IMR-90 (cell line): ENCODE data around the gene WNT16. TPM values are rescaled to one million over a fixed set of nuclear protein-coding genes. Genes with fewer than 3 reads are reported as not detected.

Experiments
- ATAC-seq: fragments of 200-7000 bp; cut with Tn5 transposase; 2 replicates; pipeline ENCODE4 v1.9.1; 2020; ENCODE audit warnings: low read depth, mild to moderate bottlenecking, moderate library complexity
- BruUV-seq: library from RNA; stranded (reverse); fragments of 400-500 nt; replicated peaks from 2 replicates; lab custom pipeline; 2021; lab: Mats Ljungman, UMichigan
- CTCF ChIA-PET: fragments of 300-600 bp; formaldehyde crosslinking; extraction: SDS; loops from one replicate; lab custom pipeline; 2021; ENCODE audit warnings: antibody characterized with exemption; lab: Yijun Ruan, JAX
- POLR2A ChIA-PET: fragments of 300-600 bp; sonication (Branson Sonifier 250); formaldehyde crosslinking; loops from one replicate; lab custom pipeline; 2022; ENCODE audit warnings: antibody characterized with exemption; ENCODE audit not compliant: unreplicated experiment; lab: Charles Lee
- DNase-seq: peaks from one replicate; pipeline ENCODE4 v3.0.0; 2013
- H2AFZ ChIP-seq: replicated peaks from 2 replicates; pipeline ENCODE3; 2013; ENCODE audit warnings: low read length, mild to moderate bottlenecking; ENCODE audit not compliant: poor library complexity
- H2AK5ac ChIP-seq: 2 replicates; pipeline ENCODE4 v1.6.1; 2013; ENCODE audit warnings: low read depth, low read length, inconsistent platforms
- H2AK9ac ChIP-seq: replicated peaks from 2 replicates; pipeline ENCODE3; 2013; ENCODE audit warnings: mild to moderate bottlenecking, low read depth, low read length, moderate library complexity; ENCODE audit not compliant: poor library complexity
- H2BK120ac ChIP-seq: 2 replicates; pipeline ENCODE4 v1.6.1; 2013; ENCODE audit warnings: low read depth, low read length, inconsistent platforms
- H2BK15ac ChIP-seq: 3 replicates; pipeline ENCODE4 v1.6.1; 2013; ENCODE audit warnings: low read depth, low read length, inconsistent platforms
- H2BK20ac ChIP-seq: 2 replicates; pipeline ENCODE4 v1.6.1; 2013; ENCODE audit warnings: low read depth, mild to moderate bottlenecking, inconsistent platforms, low read length, moderate library complexity
- H2BK5ac ChIP-seq: 2 replicates; pipeline ENCODE4 v1.6.1; 2013; ENCODE audit warnings: mild to moderate bottlenecking, low read depth, low read length, inconsistent platforms; ENCODE audit not compliant: poor library complexity, severe bottlenecking
- H3K14ac ChIP-seq: replicated peaks from 2 replicates; pipeline ENCODE4 v1.6.1; 2013; ENCODE audit warnings: low read depth, low read length, inconsistent platforms
- H3K18ac ChIP-seq: 2 replicates; pipeline ENCODE4 v1.6.1; 2013; ENCODE audit warnings: low read depth, low read length, control low read depth
- H3K23ac ChIP-seq: 2 replicates; pipeline ENCODE4 v1.6.1; 2013; ENCODE audit warnings: low read depth, low read length, inconsistent platforms
- H3K27ac ChIP-seq: 2 replicates; pipeline ENCODE4 v1.5.1; 2013; ENCODE audit warnings: mild to moderate bottlenecking, control low read depth, low read length; ENCODE audit not compliant: insufficient read depth
- H3K27me3 ChIP-seq: 2 replicates; pipeline ENCODE4 v1.6.1; 2013; ENCODE audit warnings: low read length; ENCODE audit not compliant: control insufficient read depth, insufficient read depth
- H3K36me3 ChIP-seq: 2 replicates; pipeline ENCODE4 v1.6.1; 2013; ENCODE audit warnings: low read length, mixed read lengths; ENCODE audit not compliant: control insufficient read depth, insufficient read depth
- H3K4ac ChIP-seq: 2 replicates; pipeline ENCODE4 v1.6.1; 2013; ENCODE audit warnings: low read depth, low read length, inconsistent platforms
- H3K4me1 ChIP-seq: 2 replicates; pipeline ENCODE4 v1.6.1; 2013; ENCODE audit warnings: low read length, mixed read lengths; ENCODE audit not compliant: control insufficient read depth, insufficient read depth
- H3K4me2 ChIP-seq: 2 replicates; pipeline ENCODE4 v1.6.1; 2013; ENCODE audit warnings: low read depth, mild to moderate bottlenecking, control low read depth, low read length, moderate library complexity
- H3K4me3 ChIP-seq: 2 replicates; pipeline ENCODE4 v1.5.1; 2013; ENCODE audit warnings: low read depth, mild to moderate bottlenecking, control low read depth, low read length, moderate library complexity; ENCODE audit not compliant: insufficient read depth
- H3K56ac ChIP-seq: 2 replicates; pipeline ENCODE4 v1.6.1; 2013; ENCODE audit warnings: low read length, inconsistent platforms; ENCODE audit not compliant: insufficient read depth; ENCODE audit errors: extremely low read depth
- H3K79me1 ChIP-seq, 2 experiments: 2 replicates each; pipeline ENCODE4 v1.6.1; 2013; ENCODE audit warnings: low read length in 2 of 2, inconsistent platforms in 1 of 2, low read depth in 1 of 2
- H3K9ac ChIP-seq: 2 replicates; pipeline ENCODE4 v1.6.1; 2013; ENCODE audit warnings: low read depth, low read length, control low read depth
- H3K9me1 ChIP-seq: 2 replicates; pipeline ENCODE4 v1.6.1; 2013; ENCODE audit warnings: low read length, inconsistent platforms; ENCODE audit not compliant: insufficient read depth
- H3K9me3 ChIP-seq: 2 replicates; pipeline ENCODE4 v1.6.1; 2013; ENCODE audit warnings: low read length; ENCODE audit not compliant: control insufficient read depth, insufficient read depth
- H4K20me1 ChIP-seq: 2 replicates; pipeline ENCODE4 v1.6.1; 2013; ENCODE audit warnings: low read length, inconsistent platforms; ENCODE audit not compliant: insufficient read depth
- H4K5ac ChIP-seq: 2 replicates; pipeline ENCODE4 v1.6.1; 2013; ENCODE audit warnings: mild to moderate bottlenecking, low read depth, low read length, control low read depth
- H4K8ac ChIP-seq, 2 experiments: 2 replicates each; pipeline ENCODE4 v1.6.1; 2013; ENCODE audit warnings: low read depth in 2 of 2, low read length in 2 of 2, control low read depth in 1 of 2, inconsistent platforms in 1 of 2
- H4K91ac ChIP-seq: 2 replicates; pipeline ENCODE4 v1.6.1; 2013; ENCODE audit warnings: low read depth, low read length, inconsistent platforms; ENCODE audit not compliant: insufficient read depth
- BHLHE40 ChIP-seq: fragments of 150-350 bp; IDR thresholded peaks from 2 replicates; pipeline ENCODE4 v1.6.1; 2016; ENCODE audit warnings: mild to moderate bottlenecking, low read depth, low read length
- CEBPB ChIP-seq: IDR thresholded peaks from 2 replicates; pipeline ENCODE4 v1.6.1; 2012; ENCODE audit warnings: low read depth, low read length, improper control_type of control experiment
- CHD1 ChIP-seq: IDR thresholded peaks from 2 replicates; pipeline ENCODE4 v1.6.1; 2012; ENCODE audit warnings: low read depth, low read length, improper control_type of control experiment
- FOS ChIP-seq: fragments of 150-350 bp; IDR thresholded peaks from 2 replicates; pipeline ENCODE4 v1.6.1; 2016; ENCODE audit warnings: low read depth, low read length
- MAFK ChIP-seq: IDR thresholded peaks from 2 replicates; pipeline ENCODE4 v1.6.1; 2012; ENCODE audit warnings: low read depth, low read length, improper control_type of control experiment
- MAZ ChIP-seq: IDR thresholded peaks from 2 replicates; pipeline ENCODE4 v1.6.1; 2012; ENCODE audit warnings: low read depth, mild to moderate bottlenecking, low read length, improper control_type of control experiment, moderate library complexity, borderline replicate concordance
- MXI1 ChIP-seq: IDR thresholded peaks from 2 replicates; pipeline ENCODE4 v1.6.1; 2012; ENCODE audit warnings: low read depth, mild to moderate bottlenecking, low read length, moderate library complexity, borderline replicate concordance
- NFE2L2 ChIP-seq: fragments of 150-350 bp; IDR thresholded peaks from 2 replicates; pipeline ENCODE4 v1.6.1; 2016; ENCODE audit warnings: low read depth, mild to moderate bottlenecking, low read length
- POLR2A ChIP-seq: IDR thresholded peaks from 2 replicates; pipeline ENCODE4 v1.6.1; 2012; ENCODE audit warnings: mild to moderate bottlenecking, low read depth, low read length
- RAD21 ChIP-seq: IDR thresholded peaks from 2 replicates; pipeline ENCODE4 v1.6.1; 2012; ENCODE audit warnings: low read length, improper control_type of control experiment
- RCOR1 ChIP-seq: IDR thresholded peaks from 2 replicates; pipeline ENCODE4 v1.6.1; 2012; ENCODE audit warnings: mild to moderate bottlenecking, low read length, improper control_type of control experiment; ENCODE audit not compliant: insufficient replicate concordance
- RFX5 ChIP-seq: IDR thresholded peaks from 2 replicates; pipeline ENCODE4 v1.8.0; 2012; ENCODE audit warnings: low read depth, mild to moderate bottlenecking, low read length, moderate library complexity
- SMC3 ChIP-seq: fragments of 150-350 bp; IDR thresholded peaks from 2 replicates; pipeline ENCODE4 v1.6.1; 2016; ENCODE audit warnings: low read depth, mild to moderate bottlenecking, antibody characterized with exemption, low read length, moderate library complexity
- WGBS, 2 experiments: methylation state at CpG; one replicate each; pipeline versions ENCODE4 v1.1.5 to v1.1.7; 2013; ENCODE audit warnings: missing lambda C conversion rate in 2 of 2; ENCODE audit not compliant: insufficient read length in 1 of 2; ENCODE audit errors: extremely low coverage in 2 of 2; 5-methylcytosine and 5-hydroxymethylcytosine counted together
- dilution Hi-C: fragments of 300-500 bp; cut with HindIII; formaldehyde crosslinking; loops from one replicate; pipeline ENCODE4 v1.14.3; 2018; ENCODE audit warnings: low sequenced_read_pairs; ENCODE audit not compliant: unreplicated experiment
- in situ Hi-C: fragments of 300-500 bp; cut with MboI; formaldehyde crosslinking; loops from 3 replicates; pipeline ENCODE4 v1.14.3; 2019; ENCODE audit warnings: low sequenced_read_pairs, inconsistent platforms, mixed read lengths
- intact Hi-C: fragments of 100-400 bp; cut with micrococcal nuclease; formaldehyde crosslinking; loops from 2 replicates; pipeline ENCODE4 v1.10.0; 2022
- polyA plus RNA-seq, 3 experiments: library from polyadenylated mRNA; depleted of rRNA; stranded (reverse); fragments of >200 nt; gene quantifications; 2 replicates each; pipeline ENCODE4 v1.2.3, GENCODE V29; 2012; ENCODE audit warnings: low replicate concordance in 1 of 3
- total RNA-seq: library from RNA; depleted of rRNA; stranded (reverse); fragments of >200 nt; gene quantifications from 2 replicates; pipeline ENCODE4 v1.2.3, GENCODE V29; 2012
- TF ChIP-seq, protein P1 (sequence below): fragments of 150-350 bp; IDR thresholded peaks from 2 replicates; pipeline ENCODE4 v1.6.1; 2017; ENCODE audit warnings: mild to moderate bottlenecking, antibody characterized with exemption, low read length, low read depth
- TF ChIP-seq, protein P2 (sequence below): fragments of 150-350 bp; IDR thresholded peaks from 2 replicates; pipeline ENCODE4 v1.6.1; 2016; ENCODE audit warnings: low read depth, mild to moderate bottlenecking, low read length, moderate library complexity, borderline replicate concordance
- TF ChIP-seq, protein P3 (sequence below): conservative IDR thresholded peaks from 2 replicates; pipeline ENCODE4 v1.5.1; 2012; ENCODE audit warnings: mild to moderate bottlenecking, low read depth, low read length, improper control_type of control experiment

WNT16 gene
- total and polyA plus RNA-seq, 2 of the 4 experiments (the other 2 are of a cell fraction), result 0.68 to 1.1 TPM

DNA sequence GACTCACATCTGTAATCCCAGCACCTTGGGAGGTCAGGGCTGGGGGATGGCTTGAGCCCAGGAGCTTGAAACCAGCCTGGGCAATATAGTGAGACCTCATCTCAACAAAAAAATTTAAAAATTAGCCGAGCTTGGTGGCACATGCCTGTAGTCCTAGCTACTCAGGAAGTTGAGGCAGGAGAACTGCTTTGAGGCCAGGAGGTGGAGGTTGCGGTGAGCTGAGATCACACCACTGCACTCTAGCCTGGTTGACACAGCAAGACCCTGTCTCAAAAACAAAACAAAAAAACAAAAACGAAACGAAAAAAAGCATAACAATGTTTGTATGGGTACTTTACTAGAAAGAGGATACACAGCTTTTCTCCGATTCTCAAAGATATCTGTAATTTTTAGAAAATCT lies 31.8 kb downstream of the WNT16 start:
- TF ChIP-seq MAZ (no peak), RFX5 (no peak), POLR2A (no peak), MXI1 (no peak), NFE2L2 (no peak), BHLHE40 (no peak), SMC3 (no peak), FOS (no peak), RCOR1 (no peak), CEBPB (no peak), RAD21 (no peak), MAFK (no peak), CHD1 (no peak)
- TF ChIP-seq, protein P1, sequence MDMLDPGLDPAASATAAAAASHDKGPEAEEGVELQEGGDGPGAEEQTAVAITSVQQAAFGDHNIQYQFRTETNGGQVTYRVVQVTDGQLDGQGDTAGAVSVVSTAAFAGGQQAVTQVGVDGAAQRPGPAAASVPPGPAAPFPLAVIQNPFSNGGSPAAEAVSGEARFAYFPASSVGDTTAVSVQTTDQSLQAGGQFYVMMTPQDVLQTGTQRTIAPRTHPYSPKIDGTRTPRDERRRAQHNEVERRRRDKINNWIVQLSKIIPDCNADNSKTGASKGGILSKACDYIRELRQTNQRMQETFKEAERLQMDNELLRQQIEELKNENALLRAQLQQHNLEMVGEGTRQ, result no peak
- TF ChIP-seq, protein P2, sequence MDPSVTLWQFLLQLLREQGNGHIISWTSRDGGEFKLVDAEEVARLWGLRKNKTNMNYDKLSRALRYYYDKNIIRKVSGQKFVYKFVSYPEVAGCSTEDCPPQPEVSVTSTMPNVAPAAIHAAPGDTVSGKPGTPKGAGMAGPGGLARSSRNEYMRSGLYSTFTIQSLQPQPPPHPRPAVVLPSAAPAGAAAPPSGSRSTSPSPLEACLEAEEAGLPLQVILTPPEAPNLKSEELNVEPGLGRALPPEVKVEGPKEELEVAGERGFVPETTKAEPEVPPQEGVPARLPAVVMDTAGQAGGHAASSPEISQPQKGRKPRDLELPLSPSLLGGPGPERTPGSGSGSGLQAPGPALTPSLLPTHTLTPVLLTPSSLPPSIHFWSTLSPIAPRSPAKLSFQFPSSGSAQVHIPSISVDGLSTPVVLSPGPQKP, result no peak
- TF ChIP-seq, protein P3, sequence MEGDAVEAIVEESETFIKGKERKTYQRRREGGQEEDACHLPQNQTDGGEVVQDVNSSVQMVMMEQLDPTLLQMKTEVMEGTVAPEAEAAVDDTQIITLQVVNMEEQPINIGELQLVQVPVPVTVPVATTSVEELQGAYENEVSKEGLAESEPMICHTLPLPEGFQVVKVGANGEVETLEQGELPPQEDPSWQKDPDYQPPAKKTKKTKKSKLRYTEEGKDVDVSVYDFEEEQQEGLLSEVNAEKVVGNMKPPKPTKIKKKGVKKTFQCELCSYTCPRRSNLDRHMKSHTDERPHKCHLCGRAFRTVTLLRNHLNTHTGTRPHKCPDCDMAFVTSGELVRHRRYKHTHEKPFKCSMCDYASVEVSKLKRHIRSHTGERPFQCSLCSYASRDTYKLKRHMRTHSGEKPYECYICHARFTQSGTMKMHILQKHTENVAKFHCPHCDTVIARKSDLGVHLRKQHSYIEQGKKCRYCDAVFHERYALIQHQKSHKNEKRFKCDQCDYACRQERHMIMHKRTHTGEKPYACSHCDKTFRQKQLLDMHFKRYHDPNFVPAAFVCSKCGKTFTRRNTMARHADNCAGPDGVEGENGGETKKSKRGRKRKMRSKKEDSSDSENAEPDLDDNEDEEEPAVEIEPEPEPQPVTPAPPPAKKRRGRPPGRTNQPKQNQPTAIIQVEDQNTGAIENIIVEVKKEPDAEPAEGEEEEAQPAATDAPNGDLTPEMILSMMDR, result no peak
- Histone ChIP-seq H2AFZ (no peak overlapping the region), H3K18ac (no peak overlapping the region), H3K27me3 (no peaks in the 10 kb centered on the region), H3K4me3 (no peak overlapping the region), H2AK5ac (no peak overlapping the region), H3K23ac (no peak overlapping the region), H2BK20ac (no peak overlapping the region), H3K9ac (no peak overlapping the region), H3K79me1 (no peaks in the 10 kb centered on the region; a peak in 1 of 4 replicates), H4K91ac (no peak overlapping the region), H3K14ac (no peak overlapping the region), H3K4me1 (no peaks in the 10 kb centered on the region), H2BK120ac (no peak overlapping the region), H3K4me2 (no peak overlapping the region), H3K9me3 (no peaks in the 10 kb centered on the region), H3K4ac (no peak overlapping the region), H4K5ac (no peak overlapping the region), H3K56ac (no peak overlapping the region), H2BK5ac (no peak overlapping the region), H4K8ac (no peak overlapping the region), H3K36me3 (peaks cover 15% of the 10 kb centered on the region), H4K20me1 (no peaks in the 10 kb centered on the region), H3K27ac (no peak overlapping the region), H3K9me1 (no peaks in the 10 kb centered on the region), H2AK9ac (no peak overlapping the region), H2BK15ac (no peak overlapping the region)
- CTCF ChIA-PET, result interaction anchor here (1.2 kb wide), 1 partner anchor 634 kb away, joined by 3 read pairs; no protein-coding TSS in a partner anchor
- intact Hi-C loops (loop anchor here (10.0 kb wide), 1 partner anchor 384 kb away; no protein-coding TSS in a partner anchor), dilution Hi-C loops (loop anchor here (25.0 kb wide), 1 partner anchor 202 kb away; no protein-coding TSS in a partner anchor), in situ Hi-C loops (loop anchor here (10.0 kb wide), 1 partner anchor 634 kb away; no protein-coding TSS in a partner anchor)
- DNase-seq (no peak), ATAC-seq (no peak)
- no TSS peak for BruUV-seq
- no CpG with 5 or more reads among the region's 5 CpGs for WGBS, 2 experiments
- POLR2A ChIA-PET, result no interaction called here
